Stimulated activated CD4-positive, alpha-beta T cell treated with anti-CD3 and anti-CD28 coated beads, Interleukin-12 subunit alpha, Interleukin-12 subunit beta, amount 100 ng/mL, for 48 hours (primary cell): ENCODE results near the gene PRPF8.
"Not testable (repeated sequence)": the region's sequence is repeated elsewhere in the genome, so short reads cannot be mapped to it uniquely, and the experiment has no call there.

Source experiments
- DNase-seq, 3 donors: peaks; one replicate each; pipeline ENCODE4 v3.0.0-alpha.2; 2020; ENCODE audit warnings: low read depth in 2 of 3, low spot score in 1 of 3

PRPF8 gene

GRCh38 chr17:1695365-1695764, 10.7 kb upstream of the PRPF8 start:
- DNase-seq, result no peak

- DNase-seq, result no peak
Observed at GRCh38 chr17:1693339-1693738, 8.7 kb upstream of the PRPF8 start.

- DNase-seq, result no peak
Observed at GRCh38 chr17:1690544-1691221, 6.0 kb upstream of the PRPF8 start.

- not testable (repeated sequence) for DNase-seq
Observed at GRCh38 chr17:1688405-1688804, 3.7 kb upstream of the PRPF8 start.

GRCh38 chr17:1686086-1686485, 1.4 kb upstream of the PRPF8 start:
- DNase-seq, result no peak

GRCh38 chr17:1683459-1683858, 1.2 kb downstream of the PRPF8 start:
- DNase-seq, result no peak

- no peak for DNase-seq
Observed at GRCh38 chr17:1676401-1676800, 8.3 kb downstream of the PRPF8 start.

- DNase-seq, result no peak
Observed at GRCh38 chr17:1673041-1673785, 11.5 kb downstream of the PRPF8 start.

GRCh38 chr17:1663934-1664333, 20.7 kb downstream of the PRPF8 start:
- not testable (repeated sequence) for DNase-seq

GRCh38 chr17:1661045-1661444, 23.6 kb downstream of the PRPF8 start:
- no peak for DNase-seq

- no peak for DNase-seq
Observed at GRCh38 chr17:1658100-1658499, 26.6 kb downstream of the PRPF8 start.

GRCh38 chr17:1653735-1654134, 30.9 kb downstream of the PRPF8 start:
- DNase-seq, result no peak

GRCh38 chr17:1652794-1653193, 31.9 kb downstream of the PRPF8 start:
- not testable (repeated sequence) for DNase-seq

GRCh38 chr17:1651559-1651844, 33.2 kb downstream of the PRPF8 start:
- DNase-seq, result no peak

GRCh38 chr17:1650731-1651558, 33.7 kb downstream of the PRPF8 start:
- no peak for DNase-seq

- no peak for DNase-seq
Observed at GRCh38 chr17:1649844-1650501, 34.7 kb downstream of the PRPF8 start, which contains the start of gene RILP. Gene RILP, minus strand, starts transcription at chr17:1649866. Its CDS starts 62 bp downstream, at chr17:1649804.

- peak; percentile 84 to 91 (median 86) for DNase-seq
Observed at GRCh38 chr17:1648963-1649843, 35.5 kb downstream of the PRPF8 start.

GRCh38 chr17:1648173-1648962, 36.3 kb downstream of the PRPF8 start:
- no peak for DNase-seq

GRCh38 chr17:1647802-1648171, 36.9 kb downstream of the PRPF8 start:
- no peak for DNase-seq
